Measurements from ENCODE around the gene RABAC1.
A peak's percentile ranks its signal among the peaks of the same experiment; 100 is the strongest.
"Not testable (repeated sequence)": the region's sequence is repeated elsewhere in the genome, so short reads cannot be mapped to it uniquely, and the experiment has no call there.

Gene RABAC1

DNA sequence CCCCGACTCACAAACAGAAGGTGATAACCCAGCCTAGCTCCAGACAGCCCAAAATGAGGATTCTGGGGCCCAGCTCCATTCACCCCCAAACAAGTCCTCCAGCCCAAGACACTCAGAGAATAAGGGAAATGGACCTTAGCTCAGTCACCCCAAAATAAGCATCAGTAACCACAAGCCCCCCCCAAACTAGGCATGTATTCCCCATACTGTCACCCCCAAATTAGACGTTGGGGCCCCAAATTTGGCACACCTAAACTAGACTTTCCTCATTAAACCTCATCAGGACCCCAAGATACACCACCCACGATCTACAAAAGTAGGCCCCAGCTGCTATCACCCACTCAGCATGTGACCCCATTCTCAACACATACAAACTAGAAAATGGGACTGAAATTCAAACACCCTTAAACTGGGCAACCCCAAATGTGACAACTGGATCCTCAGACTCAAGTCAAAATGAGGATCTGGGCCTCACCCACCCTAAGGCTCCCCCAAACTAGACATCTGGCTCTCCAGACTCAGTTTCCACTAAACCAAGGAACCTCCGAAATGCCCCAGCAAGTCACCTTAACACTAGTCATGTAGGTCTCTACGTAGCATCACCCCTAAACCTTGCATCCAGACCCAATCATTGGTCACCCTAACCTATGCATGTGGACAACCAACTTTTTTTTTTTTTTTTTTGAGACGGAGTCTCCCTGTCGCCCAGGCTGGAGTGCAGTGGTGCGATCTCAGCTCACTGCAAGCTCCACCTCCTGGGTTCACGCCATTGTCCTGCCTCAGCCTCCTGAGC lies 17.5 kb downstream of the RABAC1 start:
- Histone ChIP-seq H3K27ac (no peak overlapping the region), H3K4me3 (no peak overlapping the region)
- no peak for DNase-seq (ENCODE audit: low spot score)
- TF ChIP-seq, protein P1, sequence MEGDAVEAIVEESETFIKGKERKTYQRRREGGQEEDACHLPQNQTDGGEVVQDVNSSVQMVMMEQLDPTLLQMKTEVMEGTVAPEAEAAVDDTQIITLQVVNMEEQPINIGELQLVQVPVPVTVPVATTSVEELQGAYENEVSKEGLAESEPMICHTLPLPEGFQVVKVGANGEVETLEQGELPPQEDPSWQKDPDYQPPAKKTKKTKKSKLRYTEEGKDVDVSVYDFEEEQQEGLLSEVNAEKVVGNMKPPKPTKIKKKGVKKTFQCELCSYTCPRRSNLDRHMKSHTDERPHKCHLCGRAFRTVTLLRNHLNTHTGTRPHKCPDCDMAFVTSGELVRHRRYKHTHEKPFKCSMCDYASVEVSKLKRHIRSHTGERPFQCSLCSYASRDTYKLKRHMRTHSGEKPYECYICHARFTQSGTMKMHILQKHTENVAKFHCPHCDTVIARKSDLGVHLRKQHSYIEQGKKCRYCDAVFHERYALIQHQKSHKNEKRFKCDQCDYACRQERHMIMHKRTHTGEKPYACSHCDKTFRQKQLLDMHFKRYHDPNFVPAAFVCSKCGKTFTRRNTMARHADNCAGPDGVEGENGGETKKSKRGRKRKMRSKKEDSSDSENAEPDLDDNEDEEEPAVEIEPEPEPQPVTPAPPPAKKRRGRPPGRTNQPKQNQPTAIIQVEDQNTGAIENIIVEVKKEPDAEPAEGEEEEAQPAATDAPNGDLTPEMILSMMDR (IDR thresholded peaks at IDR 0.05), result no peak

DNA sequence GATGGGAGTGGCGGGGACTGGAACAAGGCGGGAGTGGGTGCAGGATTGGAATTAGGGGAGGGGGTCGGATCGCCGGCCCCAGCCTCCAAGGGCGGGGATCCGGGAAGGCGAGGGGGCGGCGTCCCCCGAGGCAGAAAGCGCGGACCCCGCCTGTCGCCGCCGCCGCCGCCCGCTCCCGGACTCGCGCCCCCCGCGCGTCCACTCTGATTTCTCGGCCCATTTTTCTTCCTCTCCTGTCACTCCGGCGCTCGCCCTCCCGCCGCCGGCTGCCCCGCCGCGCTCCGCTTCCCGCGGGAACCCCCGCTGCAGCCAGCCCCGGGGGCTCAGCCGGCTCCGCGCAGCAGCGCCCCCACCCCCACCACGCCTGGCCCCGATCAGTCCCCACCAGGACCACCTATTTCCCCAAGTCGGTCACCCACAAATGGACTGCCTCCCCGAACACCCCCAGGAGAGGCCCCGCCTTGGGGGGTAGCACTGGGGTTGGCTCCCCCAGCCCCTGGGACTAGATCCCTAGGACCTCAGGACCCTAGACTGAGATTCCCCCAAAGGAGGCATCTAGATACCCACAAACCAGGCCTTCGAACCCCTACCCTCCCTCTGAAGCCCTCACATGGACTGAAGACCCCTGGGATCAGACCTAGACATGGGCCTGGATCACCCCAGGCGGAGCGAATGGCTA lies 18.3 kb downstream of the RABAC1 start:
- TF ChIP-seq, protein P1 (IDR thresholded peaks at IDR 0.05), result no peak
- Histone ChIP-seq H3K27ac (no peak overlapping the region), H3K4me3 (peak overlapping the region; percentile 66)
- no peak for DNase-seq (ENCODE audit: low spot score)

DNA sequence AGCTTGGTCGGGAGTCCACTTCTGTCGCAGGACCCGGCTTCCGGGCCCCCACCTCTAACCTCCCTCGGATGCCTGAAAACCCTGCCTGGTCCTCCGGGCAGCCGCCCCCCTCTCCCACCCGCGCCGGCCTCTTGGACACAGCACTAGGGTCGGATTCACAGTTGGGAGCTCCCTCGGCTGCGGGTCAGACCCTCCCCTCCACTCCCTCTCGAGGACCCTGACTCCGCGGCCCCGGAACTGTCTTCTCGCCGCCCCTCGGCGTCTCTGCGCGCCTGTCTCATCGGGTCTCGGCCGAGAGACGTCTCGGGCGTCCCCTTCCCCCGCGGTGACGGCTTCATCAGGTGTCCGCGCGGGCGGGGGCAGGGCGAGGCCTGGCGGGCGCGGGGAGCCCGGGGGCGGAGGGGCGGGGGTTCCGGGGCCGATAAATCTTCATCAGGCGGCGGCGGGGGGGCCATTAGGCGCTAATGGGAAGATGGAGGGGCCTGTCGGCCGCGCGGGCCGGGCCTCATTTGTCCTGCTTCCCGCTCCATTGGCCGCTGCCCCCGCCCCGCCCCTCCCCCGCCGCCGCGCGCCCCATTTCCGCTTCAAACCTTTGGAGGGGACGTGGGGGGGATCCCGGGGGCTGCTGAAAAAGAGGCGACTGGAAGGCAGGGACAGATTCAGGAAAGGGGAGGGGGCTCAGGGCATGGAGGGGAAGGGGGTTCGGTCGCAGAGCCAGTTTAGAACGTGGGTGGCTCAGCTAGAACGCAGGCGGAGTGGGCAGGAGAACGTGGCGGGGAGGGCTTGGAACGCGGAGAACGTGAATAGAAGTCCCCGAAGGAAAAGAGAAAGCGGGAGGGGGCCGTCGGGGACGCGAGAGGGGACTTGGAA lies 19.0 kb downstream of the RABAC1 start:
- DNase-seq (ENCODE audit: low spot score), result no peak
- TF ChIP-seq, protein P1 (IDR thresholded peaks at IDR 0.05), result no peak
- no peak overlapping the region for H3K27ac ChIP-seq
- H3K4me3 ChIP-seq, result peak overlapping the region; percentile 66

DNA sequence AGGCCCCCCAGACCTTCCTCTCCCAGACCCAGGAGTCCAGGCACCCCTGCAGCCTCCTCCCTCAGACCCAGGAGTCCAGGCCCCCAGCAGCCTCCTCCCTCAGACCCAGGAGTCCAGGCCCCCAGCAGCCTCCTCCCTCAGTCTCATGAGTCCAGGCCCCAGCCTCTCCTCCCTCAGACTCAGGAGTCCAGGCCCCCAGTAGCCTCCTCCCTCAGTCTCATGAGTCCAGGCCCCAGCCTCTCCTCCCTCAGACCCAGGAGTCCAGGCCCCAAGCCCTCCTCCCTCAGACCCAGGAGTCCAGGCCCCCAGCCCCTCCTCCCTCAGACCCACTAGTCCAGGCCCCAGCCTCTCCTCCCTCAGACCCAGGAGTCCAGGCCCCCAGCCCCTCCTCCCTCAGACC lies 19.9 kb downstream of the RABAC1 start:
- DNase-seq (ENCODE audit: low spot score); H3K4me3 ChIP-seq; H3K27ac ChIP-seq: not testable (repeated sequence)

- Histone ChIP-seq H3K27ac (no peak overlapping the region), H3K4me3 (no peak overlapping the region)
- no peak for DNase-seq (ENCODE audit: low spot score)
- TF ChIP-seq, protein P1 (IDR thresholded peaks at IDR 0.05), result no peak
These were observed 21.3 kb downstream of the RABAC1 start for GRCh38 chr19:41937525-41938468.

DNA sequence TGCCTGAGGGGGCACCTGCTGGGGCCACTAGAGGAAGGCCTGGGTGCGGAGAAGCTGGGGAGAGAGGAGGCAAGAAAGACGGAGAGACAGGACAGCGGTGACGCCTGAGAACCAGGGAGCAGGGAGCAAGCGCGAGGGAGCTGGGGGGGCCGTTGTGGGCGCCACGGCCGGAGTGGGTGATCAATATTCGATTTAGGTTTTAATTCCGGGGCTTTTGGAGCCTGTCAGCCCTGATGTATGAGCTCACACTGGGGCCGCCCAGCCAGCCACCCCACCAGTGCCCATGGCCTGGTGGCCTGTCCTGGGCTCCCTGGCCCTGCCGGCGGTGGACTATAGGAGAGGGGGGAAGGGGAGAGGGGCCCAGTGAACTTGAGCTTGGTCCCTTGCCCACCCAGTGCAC lies 22.2 kb downstream of the RABAC1 start:
- Histone ChIP-seq H3K4me3 (no peak overlapping the region), H3K27ac (no peak overlapping the region)
- TF ChIP-seq, protein P1 (IDR thresholded peaks at IDR 0.05), result no peak
- no peak for DNase-seq (ENCODE audit: low spot score)
